K562 (cell line): Measurements from ENCODE around the gene ADGRF1. TPM values are rescaled to one million over a fixed set of nuclear protein-coding genes. Genes with fewer than 3 reads are reported as not detected.

Experiments used
- ATAC-seq: fragments of 200-7000 bp; cut with Tn5 transposase; 3 replicates; pipeline ENCODE4 v1.9.1; 2020; ENCODE audit warnings: moderate library complexity
- BruUV-seq: library from RNA; stranded (reverse); fragments of 400-500 nt; replicated peaks from 2 replicates; lab custom pipeline; 2021; lab: Mats Ljungman, UMichigan
- CTCF ChIA-PET: fragments of 300-600 bp; formaldehyde crosslinking; extraction: SDS; loops from one replicate; lab custom pipeline; 2021; ENCODE audit warnings: low intra/inter-chr PET ratio; lab: Yijun Ruan, JAX
- POLR2A ChIA-PET: fragments of 300-600, 350-650 bp; sonication (Branson Sonifier 250); formaldehyde crosslinking; extraction: SDS; loops from one replicate; lab custom pipeline; 2021; ENCODE audit warnings: antibody characterized with exemption, inconsistent platforms; lab: Yijun Ruan, JAX
- DNase-seq, 4 experiments: peaks; one replicate each; pipeline versions ENCODE4 v3.0.0 to v3.0.0-alpha.2; 2011 to 2018; ENCODE audit warnings: low spot score in 3 of 4, mixed read lengths in 3 of 4; ENCODE audit errors: extremely low read depth in 1 of 4
- FAIRE-seq: peaks from 2 replicates; lab custom pipeline; 2011; peaks lifted over from hg19 to GRCh38; lab: Jason Lieb, UNC
- H2AFZ ChIP-seq: 2 replicates; pipeline ENCODE4 v1.6.0; 2011; ENCODE audit warnings: low read depth, low read length, control low read depth, inconsistent platforms
- H3K27ac ChIP-seq: fragments of 200-600 bp; 3 replicates; pipeline ENCODE4 v1.8.0; 2011; ENCODE audit warnings: low read depth, mild to moderate bottlenecking, control low read depth, inconsistent platforms, low read length, moderate library complexity, mixed read lengths; ENCODE audit errors: extremely low read depth
- H3K27me3 ChIP-seq, 2 experiments: fragments of 300-600 bp in 1 of 2; 2 replicates in 1 of 2; 3 replicates in 1 of 2; pipeline versions ENCODE4 v1.6.0 to v1.8.0; 2011; ENCODE audit warnings: inconsistent platforms in 2 of 2, low read length in 2 of 2, mild to moderate bottlenecking in 1 of 2, mixed read lengths in 1 of 2, moderate library complexity in 1 of 2; ENCODE audit not compliant: control insufficient read depth in 2 of 2, insufficient read depth in 2 of 2
- H3K36me3 ChIP-seq: fragments of 300-600 bp; 3 replicates; pipeline ENCODE4 v1.8.0; 2011; ENCODE audit warnings: mild to moderate bottlenecking, low read length, inconsistent platforms; ENCODE audit not compliant: control insufficient read depth, insufficient read depth
- H3K4me1 ChIP-seq, 2 experiments: fragments of 200-600 bp in 1 of 2; replicated peaks in 1 of 2; 2 replicates in 1 of 2; 3 replicates in 1 of 2; pipeline versions ENCODE4 v1.5.1 to v1.8.0; 2011; ENCODE audit warnings: inconsistent platforms in 2 of 2, low read length in 2 of 2, mild to moderate bottlenecking in 1 of 2, mixed read lengths in 1 of 2, moderate library complexity in 1 of 2; ENCODE audit not compliant: control insufficient read depth in 2 of 2, insufficient read depth in 2 of 2
- H3K4me2 ChIP-seq: 2 replicates; pipeline ENCODE4 v1.6.1; 2011; ENCODE audit warnings: low read length, control low read depth, inconsistent platforms, mixed read lengths; ENCODE audit not compliant: insufficient read depth
- H3K4me3 ChIP-seq: fragments of 200-600 bp; sonication (generic), shearing (Covaris generic); 2 replicates; pipeline ENCODE4 v1.5.1; 2016; ENCODE audit warnings: control low read depth, inconsistent platforms
- H3K79me2 ChIP-seq: fragments of 200-600 bp; 3 replicates; pipeline ENCODE4 v1.8.0; 2011; ENCODE audit warnings: low read length, inconsistent platforms; ENCODE audit not compliant: control insufficient read depth, insufficient read depth
- H3K9ac ChIP-seq, 2 experiments: 2 replicates each; pipeline versions ENCODE4 v1.6.0 to v1.6.1; 2011; ENCODE audit warnings: low read depth in 2 of 2, low read length in 2 of 2, control low read depth in 1 of 2, inconsistent platforms in 1 of 2, mild to moderate bottlenecking in 1 of 2, mixed read lengths in 1 of 2; ENCODE audit not compliant: insufficient read depth in 1 of 2
- H3K9me1 ChIP-seq: one replicate; pipeline ENCODE4 v1.6.0; 2011; ENCODE audit warnings: inconsistent platforms, mild to moderate bottlenecking, low read length, moderate library complexity; ENCODE audit not compliant: control insufficient read depth, insufficient read depth
- H3K9me3 ChIP-seq: replicated peaks from 2 replicates; pipeline ENCODE4 v1.5.1; 2011; ENCODE audit warnings: low read depth, low read length, inconsistent platforms; ENCODE audit not compliant: control insufficient read depth, insufficient read depth
- H4K20me1 ChIP-seq: replicated peaks from 2 replicates; pipeline ENCODE4 v1.6.1; 2011; ENCODE audit warnings: low read length, inconsistent platforms, mixed read lengths; ENCODE audit not compliant: control insufficient read depth, insufficient read depth
- GTF2F1 ChIP-seq: IDR thresholded peaks from 2 replicates; pipeline ENCODE4 v1.6.1; 2011; ENCODE audit warnings: low read depth, low read length, improper control_type of control experiment
- ILK ChIP-seq: fragments of 450-650 bp; IDR thresholded peaks from 2 replicates; pipeline ENCODE4 v1.6.1; 2016; ENCODE audit warnings: missing genetic modification characterization, low read depth, mild to moderate bottlenecking, missing compliant biosample characterization, moderate library complexity, borderline replicate concordance
- RFX5 ChIP-seq: IDR thresholded peaks from 2 replicates; pipeline ENCODE4 v1.6.1; 2011; ENCODE audit warnings: low read depth, mild to moderate bottlenecking, improper control_type of control experiment, low read length
- TRIM24 ChIP-seq, 2 experiments: fragments of 450-650 bp; IDR thresholded peaks; 2 replicates each; pipeline ENCODE4 v1.6.1; 2016
- YBX1 ChIP-seq: fragments of 450-650 bp; IDR thresholded peaks from 2 replicates; pipeline ENCODE4 v1.7.1; 2016; ENCODE audit warnings: mild to moderate bottlenecking
- ZNF124 ChIP-seq: sonication (generic); formaldehyde crosslinking; IDR thresholded peaks from 2 replicates; pipeline ENCODE4 v1.8.1; 2022; ENCODE audit warnings: missing genetic modification reagents
- ZNF197 ChIP-seq: fragments of 200-800 bp; sonication (Bioruptor generic); IDR thresholded peaks from 2 replicates; pipeline ENCODE4 v1.6.1; 2016; ENCODE audit warnings: low read depth, missing genetic modification characterization, missing compliant biosample characterization
- ZNF436 ChIP-seq: fragments of 250-450, 450-650 bp; sonication (Bioruptor Pico); formaldehyde crosslinking; IDR thresholded peaks from 2 replicates; pipeline ENCODE4 v1.7.0; 2020; ENCODE audit warnings: mild to moderate bottlenecking
- ZNF586 ChIP-seq: fragments of 450-650 bp; formaldehyde crosslinking; conservative IDR thresholded peaks from 2 replicates; pipeline ENCODE4 v1.4.0; 2020; ENCODE audit warnings: mild to moderate bottlenecking, moderate library complexity
- WGBS: fragments of 100-300 bp; shearing (Covaris generic); methylation state at CpG from one replicate; pipeline ENCODE4 v1.1.6; 2016; ENCODE audit warnings: low coverage, mixed read lengths; ENCODE audit not compliant: insufficient coverage; ENCODE audit errors: missing lambda C conversion rate; 5-methylcytosine and 5-hydroxymethylcytosine counted together
- in situ Hi-C: fragments of 300-500 bp; cut with MboI; formaldehyde crosslinking; loops from 4 replicates; pipeline ENCODE4 v1.15.0; 2018; ENCODE audit warnings: inconsistent platforms, mixed read lengths
- intact Hi-C: fragments of 100-400 bp; cut with micrococcal nuclease; formaldehyde crosslinking; loops from 2 replicates; pipeline ENCODE4 v1.14.2; 2022
- polyA plus RNA-seq, 8 experiments: library from polyadenylated mRNA; depleted of rRNA in 4 of 8; stranded (reverse) in 5 of 8; unstranded in 3 of 8; fragments of >200 nt; fragmentation: Nextera tagmentation in 2 of 8; fragmentation: Illumina TruSeq in 1 of 8; extraction: Ambion mirVana in 2 of 8; extraction: Trizol in 1 of 8; gene quantifications; 2 replicates each; pipeline versions ENCODE4 v1.2.1 to v1.2.3, GENCODE V29; 2011 to 2014; ENCODE audit warnings: inconsistent platforms in 1 of 8, missing spikeins in 1 of 8
- total RNA-seq, 7 experiments: library from RNA; depleted of rRNA in 6 of 7; stranded (reverse); fragments of >200 nt in 6 of 7; fragmentation: Illumina TruSeq in 2 of 7; extraction: Trizol in 2 of 7; gene quantifications; 2 replicates each; pipeline versions ENCODE4 v1.2.1 to v1.2.3, GENCODE V29; 2011 to 2021; ENCODE audit warnings: low replicate concordance in 1 of 7
- TF ChIP-seq, protein P1 (sequence below), 2 experiments: fragments of 250-450 bp in 1 of 2; fragments of 450-650 bp in 1 of 2; sonication (Bioruptor Pico) in 1 of 2; IDR thresholded peaks; 2 replicates each; pipeline versions ENCODE4 v1.6.1 to v1.8.0; 2016 to 2021; ENCODE audit warnings: mild to moderate bottlenecking in 2 of 2, moderate library complexity in 2 of 2, missing compliant biosample characterization in 1 of 2, missing genetic modification characterization in 1 of 2
- TF ChIP-seq, protein P2 (sequence below): sonication (generic); formaldehyde crosslinking; IDR thresholded peaks from 2 replicates; pipeline ENCODE4 v1.8.1; 2023; ENCODE audit warnings: missing genetic modification reagents, mild to moderate bottlenecking, borderline replicate concordance
- TF ChIP-seq, protein P3 (sequence below): fragments of 450-650 bp; IDR thresholded peaks from 2 replicates; pipeline ENCODE4 v1.7.0; 2016; ENCODE audit warnings: borderline replicate concordance
- TF ChIP-seq, protein P4 (sequence below): sonication (generic); formaldehyde crosslinking; IDR thresholded peaks from 2 replicates; pipeline ENCODE4 v1.8.0; 2022; ENCODE audit warnings: missing genetic modification reagents, mild to moderate bottlenecking, borderline replicate concordance

The ADGRF1 gene
- total and polyA plus RNA-seq, 9 of the 15 experiments (the other 6 are each of a cell fraction or from before 2014, with no cell fraction given), result not detected

DNA sequence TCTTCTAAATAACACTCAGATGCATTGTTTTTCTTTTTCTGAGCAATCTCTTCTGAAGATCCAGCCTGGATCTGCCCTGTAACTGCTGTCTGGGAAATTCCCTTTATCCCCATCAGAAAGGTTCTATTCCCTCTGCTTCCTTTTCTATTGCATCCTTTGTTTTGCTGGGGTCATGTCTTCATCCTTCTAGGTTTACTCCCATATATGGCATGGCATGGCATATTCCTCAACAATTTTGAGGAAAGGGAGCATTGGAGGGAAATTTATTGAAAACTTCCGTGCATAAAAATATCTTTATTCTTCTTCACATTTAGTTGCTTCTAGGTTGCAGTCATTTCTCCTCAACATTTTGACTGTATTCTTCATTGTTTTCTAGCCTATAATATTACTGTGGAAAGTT lies 47.2 kb downstream of the ADGRF1 start:
- H3K27me3 ChIP-seq, result no peaks in the 10 kb centered on the region
- H3K79me2 ChIP-seq, result no peaks in the 10 kb centered on the region
- ChIA-PET POLR2A (no interaction called here), CTCF (no interaction called here)
- no TSS peak for BruUV-seq
- in situ Hi-C loops, result loop anchor here (5.0 to 25.0 kb wide), 2 partner anchors 573 to 933 kb away; no protein-coding TSS in a partner anchor
- H3K4me3 ChIP-seq, result no peak overlapping the region
- no peak overlapping the region for H3K4me2 ChIP-seq
- H3K36me3 ChIP-seq, result no peaks in the 10 kb centered on the region
- FAIRE-seq (no peak), ATAC-seq (no peak), DNase-seq (no peak)
- H3K9ac ChIP-seq, result no peak overlapping the region
- no peak overlapping the region for H3K27ac ChIP-seq
- no peaks in the 10 kb centered on the region for H4K20me1 ChIP-seq
- no peaks in the 10 kb centered on the region for H3K9me1 ChIP-seq
- 0% methylated on average over 1 of the region's 1 CpG for WGBS
- no peak overlapping the region for H2AFZ ChIP-seq
- H3K9me3 ChIP-seq, result no peaks in the 10 kb centered on the region
- intact Hi-C loops, result loop anchor here (5.0 to 10.0 kb wide), 2 partner anchors 370 to 773 kb away; no protein-coding TSS in a partner anchor
- no peaks in the 10 kb centered on the region for H3K4me1 ChIP-seq
- TF ChIP-seq TRIM24 (IDR thresholded peaks at IDR 0.05) (no peak), ILK (no peak), RFX5 (no peak), ZNF124 (CRISPR knock-in tag) (no peak), ZNF197 (CRISPR knock-in tag) (no peak), GTF2F1 (no peak), ZNF586 (CRISPR knock-in tag) (no peak), YBX1 (no peak), ZNF436 (CRISPR knock-in tag) (no peak)
- TF ChIP-seq, protein P1, sequence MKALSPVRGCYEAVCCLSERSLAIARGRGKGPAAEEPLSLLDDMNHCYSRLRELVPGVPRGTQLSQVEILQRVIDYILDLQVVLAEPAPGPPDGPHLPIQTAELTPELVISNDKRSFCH (CRISPR knock-in tag; IDR thresholded peaks at IDR 0.05), result no peak
- TF ChIP-seq, protein P1 (tag; IDR thresholded peaks at IDR 0.05), result no peak
- TF ChIP-seq, protein P2, sequence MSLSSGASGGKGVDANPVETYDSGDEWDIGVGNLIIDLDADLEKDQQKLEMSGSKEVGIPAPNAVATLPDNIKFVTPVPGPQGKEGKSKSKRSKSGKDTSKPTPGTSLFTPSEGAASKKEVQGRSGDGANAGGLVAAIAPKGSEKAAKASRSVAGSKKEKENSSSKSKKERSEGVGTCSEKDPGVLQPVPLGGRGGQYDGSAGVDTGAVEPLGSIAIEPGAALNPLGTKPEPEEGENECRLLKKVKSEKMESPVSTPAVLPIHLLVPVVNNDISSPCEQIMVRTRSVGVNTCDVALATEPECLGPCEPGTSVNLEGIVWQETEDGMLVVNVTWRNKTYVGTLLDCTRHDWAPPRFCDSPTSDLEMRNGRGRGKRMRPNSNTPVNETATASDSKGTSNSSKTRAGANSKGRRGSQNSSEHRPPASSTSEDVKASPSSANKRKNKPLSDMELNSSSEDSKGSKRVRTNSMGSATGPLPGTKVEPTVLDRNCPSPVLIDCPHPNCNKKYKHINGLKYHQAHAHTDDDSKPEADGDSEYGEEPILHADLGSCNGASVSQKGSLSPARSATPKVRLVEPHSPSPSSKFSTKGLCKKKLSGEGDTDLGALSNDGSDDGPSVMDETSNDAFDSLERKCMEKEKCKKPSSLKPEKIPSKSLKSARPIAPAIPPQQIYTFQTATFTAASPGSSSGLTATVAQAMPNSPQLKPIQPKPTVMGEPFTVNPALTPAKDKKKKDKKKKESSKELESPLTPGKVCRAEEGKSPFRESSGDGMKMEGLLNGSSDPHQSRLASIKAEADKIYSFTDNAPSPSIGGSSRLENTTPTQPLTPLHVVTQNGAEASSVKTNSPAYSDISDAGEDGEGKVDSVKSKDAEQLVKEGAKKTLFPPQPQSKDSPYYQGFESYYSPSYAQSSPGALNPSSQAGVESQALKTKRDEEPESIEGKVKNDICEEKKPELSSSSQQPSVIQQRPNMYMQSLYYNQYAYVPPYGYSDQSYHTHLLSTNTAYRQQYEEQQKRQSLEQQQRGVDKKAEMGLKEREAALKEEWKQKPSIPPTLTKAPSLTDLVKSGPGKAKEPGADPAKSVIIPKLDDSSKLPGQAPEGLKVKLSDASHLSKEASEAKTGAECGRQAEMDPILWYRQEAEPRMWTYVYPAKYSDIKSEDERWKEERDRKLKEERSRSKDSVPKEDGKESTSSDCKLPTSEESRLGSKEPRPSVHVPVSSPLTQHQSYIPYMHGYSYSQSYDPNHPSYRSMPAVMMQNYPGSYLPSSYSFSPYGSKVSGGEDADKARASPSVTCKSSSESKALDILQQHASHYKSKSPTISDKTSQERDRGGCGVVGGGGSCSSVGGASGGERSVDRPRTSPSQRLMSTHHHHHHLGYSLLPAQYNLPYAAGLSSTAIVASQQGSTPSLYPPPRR (CRISPR knock-in tag), result no peak
- TF ChIP-seq, protein P3, sequence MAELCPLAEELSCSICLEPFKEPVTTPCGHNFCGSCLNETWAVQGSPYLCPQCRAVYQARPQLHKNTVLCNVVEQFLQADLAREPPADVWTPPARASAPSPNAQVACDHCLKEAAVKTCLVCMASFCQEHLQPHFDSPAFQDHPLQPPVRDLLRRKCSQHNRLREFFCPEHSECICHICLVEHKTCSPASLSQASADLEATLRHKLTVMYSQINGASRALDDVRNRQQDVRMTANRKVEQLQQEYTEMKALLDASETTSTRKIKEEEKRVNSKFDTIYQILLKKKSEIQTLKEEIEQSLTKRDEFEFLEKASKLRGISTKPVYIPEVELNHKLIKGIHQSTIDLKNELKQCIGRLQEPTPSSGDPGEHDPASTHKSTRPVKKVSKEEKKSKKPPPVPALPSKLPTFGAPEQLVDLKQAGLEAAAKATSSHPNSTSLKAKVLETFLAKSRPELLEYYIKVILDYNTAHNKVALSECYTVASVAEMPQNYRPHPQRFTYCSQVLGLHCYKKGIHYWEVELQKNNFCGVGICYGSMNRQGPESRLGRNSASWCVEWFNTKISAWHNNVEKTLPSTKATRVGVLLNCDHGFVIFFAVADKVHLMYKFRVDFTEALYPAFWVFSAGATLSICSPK, result no peak
- TF ChIP-seq, protein P4, sequence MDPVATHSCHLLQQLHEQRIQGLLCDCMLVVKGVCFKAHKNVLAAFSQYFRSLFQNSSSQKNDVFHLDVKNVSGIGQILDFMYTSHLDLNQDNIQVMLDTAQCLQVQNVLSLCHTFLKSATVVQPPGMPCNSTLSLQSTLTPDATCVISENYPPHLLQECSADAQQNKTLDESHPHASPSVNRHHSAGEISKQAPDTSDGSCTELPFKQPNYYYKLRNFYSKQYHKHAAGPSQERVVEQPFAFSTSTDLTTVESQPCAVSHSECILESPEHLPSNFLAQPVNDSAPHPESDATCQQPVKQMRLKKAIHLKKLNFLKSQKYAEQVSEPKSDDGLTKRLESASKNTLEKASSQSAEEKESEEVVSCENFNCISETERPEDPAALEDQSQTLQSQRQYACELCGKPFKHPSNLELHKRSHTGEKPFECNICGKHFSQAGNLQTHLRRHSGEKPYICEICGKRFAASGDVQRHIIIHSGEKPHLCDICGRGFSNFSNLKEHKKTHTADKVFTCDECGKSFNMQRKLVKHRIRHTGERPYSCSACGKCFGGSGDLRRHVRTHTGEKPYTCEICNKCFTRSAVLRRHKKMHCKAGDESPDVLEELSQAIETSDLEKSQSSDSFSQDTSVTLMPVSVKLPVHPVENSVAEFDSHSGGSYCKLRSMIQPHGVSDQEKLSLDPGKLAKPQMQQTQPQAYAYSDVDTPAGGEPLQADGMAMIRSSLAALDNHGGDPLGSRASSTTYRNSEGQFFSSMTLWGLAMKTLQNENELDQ, result no peak
